ENCODE data around the gene CLSTN2. TPM values are rescaled to one million over a fixed set of nuclear protein-coding genes. Genes with fewer than 3 reads are reported as not detected.

The CLSTN2 gene
- total and polyA plus RNA-seq, 2 experiments from 2014 or later: 3.5 to 7.0 TPM

DNA sequence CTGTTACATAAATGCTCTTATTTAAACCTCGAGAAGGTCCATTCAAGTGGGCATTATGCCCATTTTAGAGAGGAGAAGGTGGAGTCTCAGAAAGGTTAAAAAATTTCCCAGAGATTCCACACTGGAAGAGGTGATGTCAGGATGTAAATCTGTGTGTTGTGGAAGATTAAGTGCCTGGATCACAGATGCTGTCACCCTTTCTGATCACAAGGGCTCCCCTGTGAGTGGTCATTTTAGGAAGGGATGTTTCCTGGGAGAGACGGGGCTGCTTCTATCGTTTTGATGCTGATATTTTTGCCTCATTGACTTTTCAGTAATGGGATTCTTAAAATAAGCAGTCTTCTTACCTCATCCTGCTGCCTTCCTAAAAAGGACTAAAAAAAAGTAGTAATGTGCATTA, 132.5 kb downstream of the CLSTN2 start:
- Histone ChIP-seq H3K27ac (no peak overlapping the region), H3K27me3 (no peaks in the 10 kb centered on the region), H3K36me3 (no peaks in the 10 kb centered on the region), H3K4me3 (no peak overlapping the region), H3K4me1 (ENCODE audit: low read depth) (no peaks in the 10 kb centered on the region), H3K9me3 (ENCODE audit: low read depth) (no peaks in the 10 kb centered on the region)
- no peak for DNase-seq (ENCODE audit: low read depth in 1 of 2, low spot score in 1 of 2)
- TF ChIP-seq, protein P1, sequence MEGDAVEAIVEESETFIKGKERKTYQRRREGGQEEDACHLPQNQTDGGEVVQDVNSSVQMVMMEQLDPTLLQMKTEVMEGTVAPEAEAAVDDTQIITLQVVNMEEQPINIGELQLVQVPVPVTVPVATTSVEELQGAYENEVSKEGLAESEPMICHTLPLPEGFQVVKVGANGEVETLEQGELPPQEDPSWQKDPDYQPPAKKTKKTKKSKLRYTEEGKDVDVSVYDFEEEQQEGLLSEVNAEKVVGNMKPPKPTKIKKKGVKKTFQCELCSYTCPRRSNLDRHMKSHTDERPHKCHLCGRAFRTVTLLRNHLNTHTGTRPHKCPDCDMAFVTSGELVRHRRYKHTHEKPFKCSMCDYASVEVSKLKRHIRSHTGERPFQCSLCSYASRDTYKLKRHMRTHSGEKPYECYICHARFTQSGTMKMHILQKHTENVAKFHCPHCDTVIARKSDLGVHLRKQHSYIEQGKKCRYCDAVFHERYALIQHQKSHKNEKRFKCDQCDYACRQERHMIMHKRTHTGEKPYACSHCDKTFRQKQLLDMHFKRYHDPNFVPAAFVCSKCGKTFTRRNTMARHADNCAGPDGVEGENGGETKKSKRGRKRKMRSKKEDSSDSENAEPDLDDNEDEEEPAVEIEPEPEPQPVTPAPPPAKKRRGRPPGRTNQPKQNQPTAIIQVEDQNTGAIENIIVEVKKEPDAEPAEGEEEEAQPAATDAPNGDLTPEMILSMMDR (IDR thresholded peaks at IDR 0.05; ENCODE audit: low read depth, low read length): no peak

DNA sequence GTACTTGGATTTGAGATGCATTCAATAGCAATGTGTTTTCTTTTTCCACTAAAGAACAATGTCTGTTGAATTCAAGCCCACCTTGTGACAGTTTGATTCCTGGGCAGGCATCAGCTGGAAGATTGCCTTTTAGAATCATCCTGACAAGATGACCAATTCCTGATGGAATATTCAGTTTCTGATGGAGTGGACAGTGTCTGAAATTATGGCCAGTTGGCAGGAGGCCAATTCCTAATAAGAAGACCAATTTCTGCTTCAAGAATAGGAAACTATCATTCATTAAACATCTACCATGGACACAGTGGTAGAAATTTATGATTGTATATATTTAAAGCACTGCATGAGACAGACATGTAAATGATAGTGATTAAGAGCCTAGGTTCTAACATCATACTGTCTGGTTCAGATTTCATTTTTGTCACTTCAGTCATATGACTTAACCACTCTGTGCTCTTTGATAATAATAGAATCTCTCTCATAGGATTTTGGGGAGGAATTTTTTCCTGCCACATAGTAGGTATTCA, 133.6 kb downstream of the CLSTN2 start:
- no peak overlapping the region for H3K27ac ChIP-seq
- no peak overlapping the region for H3K4me3 ChIP-seq
- no peaks in the 10 kb centered on the region for H3K27me3 ChIP-seq
- no peaks in the 10 kb centered on the region for H3K4me1 ChIP-seq (ENCODE audit: low read depth)
- no peaks in the 10 kb centered on the region for H3K9me3 ChIP-seq (ENCODE audit: low read depth)
- TF ChIP-seq, protein P1 (IDR thresholded peaks at IDR 0.05; ENCODE audit: low read depth, low read length): no peak
- no peaks in the 10 kb centered on the region for H3K36me3 ChIP-seq
- no peak for DNase-seq (ENCODE audit: low read depth in 1 of 2, low spot score in 1 of 2)

DNA sequence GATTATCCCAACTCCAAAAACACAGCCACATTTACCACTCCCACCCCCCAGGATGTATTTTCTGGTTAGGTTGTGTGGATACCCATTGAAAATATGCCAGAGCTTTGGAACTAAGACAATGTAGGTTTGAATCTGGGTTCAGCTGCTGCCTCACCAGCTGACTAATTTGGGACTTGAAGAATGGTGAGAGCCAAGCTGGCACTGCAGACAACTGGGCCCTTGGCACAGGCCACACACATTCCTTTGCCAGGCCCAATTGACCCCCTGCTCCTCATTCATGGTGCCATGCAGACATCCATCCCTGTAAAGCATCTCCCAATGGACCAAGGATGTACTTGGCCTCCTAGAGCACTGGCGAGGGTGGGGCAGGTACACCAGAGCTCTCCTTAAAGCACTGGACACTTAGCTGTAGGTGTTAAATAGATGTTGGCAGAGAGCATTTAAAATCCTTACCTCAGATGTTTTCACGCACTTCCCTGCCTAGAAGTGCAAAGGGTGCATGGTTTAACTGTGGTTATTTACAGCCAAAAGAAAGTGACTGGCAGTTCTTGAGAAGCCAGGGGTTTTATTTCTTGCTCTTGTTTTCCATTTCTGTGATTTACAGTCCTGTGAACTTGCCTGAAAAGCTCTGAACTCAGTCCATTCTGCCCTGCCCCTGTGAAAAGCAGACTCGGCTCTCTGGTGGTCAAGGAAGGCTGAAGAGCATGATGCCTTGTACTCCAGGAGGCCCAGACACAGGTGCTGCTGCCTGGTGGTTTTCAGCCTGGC, 138.5 kb downstream of the CLSTN2 start:
- Histone ChIP-seq H3K9me3 (ENCODE audit: low read depth) (no peaks in the 10 kb centered on the region), H3K4me3 (no peak overlapping the region), H3K4me1 (ENCODE audit: low read depth) (no peaks in the 10 kb centered on the region), H3K36me3 (no peaks in the 10 kb centered on the region), H3K27ac (no peak overlapping the region), H3K27me3 (no peaks in the 10 kb centered on the region)
- no peak for DNase-seq (ENCODE audit: low read depth in 1 of 2, low spot score in 1 of 2)
- TF ChIP-seq, protein P1 (IDR thresholded peaks at IDR 0.05; ENCODE audit: low read depth, low read length): no peak

DNA sequence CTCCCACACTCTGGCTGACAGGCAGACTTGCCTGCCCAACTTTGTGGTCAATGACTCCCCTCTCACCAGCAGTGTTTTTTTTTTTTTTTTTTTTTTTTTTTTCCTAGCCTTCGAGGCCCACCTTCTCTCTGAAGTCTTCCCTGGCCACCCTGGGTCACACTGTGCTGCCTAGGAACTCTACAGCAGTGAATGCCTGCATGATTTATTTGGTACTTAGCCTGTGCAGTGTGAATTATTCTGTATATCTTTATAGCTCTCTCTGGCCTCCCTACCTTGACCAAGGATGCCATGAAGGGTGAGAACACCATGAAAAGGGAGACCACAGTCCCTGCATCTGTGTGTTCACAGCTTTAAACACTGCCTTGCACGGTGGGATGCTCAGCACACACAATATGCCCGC, 141.6 kb downstream of the CLSTN2 start:
- no peak for DNase-seq (ENCODE audit: low read depth in 1 of 2, low spot score in 1 of 2)
- H3K4me3 ChIP-seq: no peak overlapping the region
- H3K4me1 ChIP-seq (ENCODE audit: low read depth): no peaks in the 10 kb centered on the region
- no peaks in the 10 kb centered on the region for H3K9me3 ChIP-seq (ENCODE audit: low read depth)
- no peak overlapping the region for H3K27ac ChIP-seq
- H3K36me3 ChIP-seq: no peaks in the 10 kb centered on the region
- no peaks in the 10 kb centered on the region for H3K27me3 ChIP-seq
- TF ChIP-seq, protein P1 (IDR thresholded peaks at IDR 0.05; ENCODE audit: low read depth, low read length): no peak

DNA sequence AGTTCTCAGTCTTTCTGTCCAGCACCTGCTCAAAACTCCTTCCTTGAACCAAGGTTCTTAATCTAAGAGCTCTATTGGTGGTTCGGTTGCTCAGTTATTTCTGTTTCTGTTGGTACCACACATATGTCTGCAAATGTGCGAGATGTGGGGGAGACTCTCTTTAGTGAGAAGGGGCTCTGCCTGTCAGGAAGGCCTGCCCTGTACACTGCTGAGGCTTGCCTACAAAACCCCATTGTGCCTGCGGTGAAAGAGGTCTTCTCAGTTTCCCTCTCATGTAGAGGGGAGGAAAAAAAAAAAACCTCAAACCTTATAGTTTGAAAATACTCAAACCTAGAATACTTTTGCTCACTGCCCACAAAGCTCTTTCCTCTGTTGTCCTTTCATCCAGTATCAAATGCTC, 142.4 kb downstream of the CLSTN2 start:
- TF ChIP-seq, protein P1 (IDR thresholded peaks at IDR 0.05; ENCODE audit: low read depth, low read length): no peak
- no peak for DNase-seq (ENCODE audit: low read depth in 1 of 2, low spot score in 1 of 2)
- no peaks in the 10 kb centered on the region for H3K4me1 ChIP-seq (ENCODE audit: low read depth)

More for the DNA sequence above, 142.4 kb downstream of the CLSTN2 start:
- Histone ChIP-seq H3K36me3 (no peaks in the 10 kb centered on the region), H3K27me3 (no peaks in the 10 kb centered on the region), H3K9me3 (ENCODE audit: low read depth) (no peaks in the 10 kb centered on the region), H3K4me3 (no peak overlapping the region), H3K27ac (no peak overlapping the region)

Measured in cardiac muscle cell (in vitro differentiated cells and primary cell).